GM12864 (cell line): ENCODE data around the gene DYNC2I2.
"Not testable (repeated sequence)": the region's sequence is repeated elsewhere in the genome, so short reads cannot be mapped to it uniquely, and the experiment has no call there.

ENCODE experiments used
- DNase-seq: peaks from one replicate; pipeline ENCODE4 v3.0.0-alpha.2; 2011; ENCODE audit warnings: low read depth
- H3K4me3 ChIP-seq: 2 replicates; pipeline ENCODE4 v1.5.1; 2011; ENCODE audit warnings: mild to moderate bottlenecking, low read depth, low read length, control low read depth
- TF ChIP-seq, protein P1 (sequence below): IDR thresholded peaks from 2 replicates; pipeline ENCODE4 v1.5.1; 2011; ENCODE audit warnings: low read depth, mild to moderate bottlenecking, moderate library complexity, low read length, control low read depth, inconsistent platforms; ENCODE audit errors: missing control alignments

DYNC2I2 gene

DNA sequence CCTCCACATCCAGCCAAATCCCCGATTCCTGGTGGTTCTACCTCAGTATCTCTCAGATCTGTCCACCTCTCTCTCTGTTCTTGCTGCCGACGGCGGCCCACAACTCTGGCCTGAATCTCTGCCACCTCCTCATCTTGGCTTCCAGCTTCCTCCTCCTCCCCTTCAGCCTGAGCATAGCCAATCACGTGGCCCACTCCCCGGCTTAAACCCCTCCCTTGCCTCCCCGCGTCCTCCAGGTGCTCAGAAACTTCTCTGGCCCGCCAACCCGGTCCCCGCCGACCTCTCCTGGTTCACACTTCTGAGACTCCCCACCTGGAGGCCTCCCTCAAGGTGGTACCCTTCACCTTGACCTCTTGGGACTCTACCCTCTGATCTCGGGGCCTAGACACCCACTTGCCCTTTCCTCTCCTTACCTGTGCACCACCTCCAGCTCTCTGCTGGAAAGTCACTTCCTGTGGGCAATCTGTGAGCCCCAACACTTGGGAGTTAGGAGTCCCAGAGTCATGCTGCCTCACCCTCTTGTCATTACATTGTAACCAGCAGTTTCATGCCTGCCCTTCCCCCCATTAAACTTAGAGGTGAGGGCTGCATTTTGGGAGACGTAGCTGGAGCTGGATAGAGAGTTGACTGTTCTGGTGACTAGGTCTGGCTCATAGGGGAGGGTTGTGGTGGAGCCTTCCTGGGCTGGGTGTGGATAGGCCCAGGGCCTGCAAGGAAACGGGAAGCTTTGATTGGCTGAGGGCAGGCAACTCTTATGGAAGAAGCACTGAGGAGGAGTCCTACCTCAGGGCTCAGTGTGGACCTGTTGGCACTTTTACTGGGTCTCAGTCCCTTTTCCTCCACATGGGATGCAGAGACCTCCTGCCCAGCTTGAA, 27.9 kb upstream of the DYNC2I2 start:
- H3K4me3 ChIP-seq = peak overlapping the region; percentile 76
- TF ChIP-seq, protein P1, sequence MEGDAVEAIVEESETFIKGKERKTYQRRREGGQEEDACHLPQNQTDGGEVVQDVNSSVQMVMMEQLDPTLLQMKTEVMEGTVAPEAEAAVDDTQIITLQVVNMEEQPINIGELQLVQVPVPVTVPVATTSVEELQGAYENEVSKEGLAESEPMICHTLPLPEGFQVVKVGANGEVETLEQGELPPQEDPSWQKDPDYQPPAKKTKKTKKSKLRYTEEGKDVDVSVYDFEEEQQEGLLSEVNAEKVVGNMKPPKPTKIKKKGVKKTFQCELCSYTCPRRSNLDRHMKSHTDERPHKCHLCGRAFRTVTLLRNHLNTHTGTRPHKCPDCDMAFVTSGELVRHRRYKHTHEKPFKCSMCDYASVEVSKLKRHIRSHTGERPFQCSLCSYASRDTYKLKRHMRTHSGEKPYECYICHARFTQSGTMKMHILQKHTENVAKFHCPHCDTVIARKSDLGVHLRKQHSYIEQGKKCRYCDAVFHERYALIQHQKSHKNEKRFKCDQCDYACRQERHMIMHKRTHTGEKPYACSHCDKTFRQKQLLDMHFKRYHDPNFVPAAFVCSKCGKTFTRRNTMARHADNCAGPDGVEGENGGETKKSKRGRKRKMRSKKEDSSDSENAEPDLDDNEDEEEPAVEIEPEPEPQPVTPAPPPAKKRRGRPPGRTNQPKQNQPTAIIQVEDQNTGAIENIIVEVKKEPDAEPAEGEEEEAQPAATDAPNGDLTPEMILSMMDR = no peak
- DNase-seq = peak; percentile 72

DNA sequence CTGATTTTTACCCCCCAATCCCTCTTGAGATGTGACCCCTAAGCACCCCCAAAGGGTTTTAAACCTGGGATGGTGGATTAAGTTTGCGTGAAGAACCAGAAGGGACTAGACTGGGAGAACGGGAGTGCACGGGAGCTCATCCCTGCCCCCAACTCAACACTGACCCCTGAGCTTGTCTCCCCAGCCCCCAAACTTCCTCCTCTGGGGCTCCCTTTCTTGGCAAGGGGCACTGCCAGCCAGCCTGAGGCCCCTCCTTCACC, 27.3 kb upstream of the DYNC2I2 start:
- TF ChIP-seq, protein P1 = no peak
- DNase-seq = no peak
- H3K4me3 ChIP-seq = peak overlapping the region; percentile 76

DNA sequence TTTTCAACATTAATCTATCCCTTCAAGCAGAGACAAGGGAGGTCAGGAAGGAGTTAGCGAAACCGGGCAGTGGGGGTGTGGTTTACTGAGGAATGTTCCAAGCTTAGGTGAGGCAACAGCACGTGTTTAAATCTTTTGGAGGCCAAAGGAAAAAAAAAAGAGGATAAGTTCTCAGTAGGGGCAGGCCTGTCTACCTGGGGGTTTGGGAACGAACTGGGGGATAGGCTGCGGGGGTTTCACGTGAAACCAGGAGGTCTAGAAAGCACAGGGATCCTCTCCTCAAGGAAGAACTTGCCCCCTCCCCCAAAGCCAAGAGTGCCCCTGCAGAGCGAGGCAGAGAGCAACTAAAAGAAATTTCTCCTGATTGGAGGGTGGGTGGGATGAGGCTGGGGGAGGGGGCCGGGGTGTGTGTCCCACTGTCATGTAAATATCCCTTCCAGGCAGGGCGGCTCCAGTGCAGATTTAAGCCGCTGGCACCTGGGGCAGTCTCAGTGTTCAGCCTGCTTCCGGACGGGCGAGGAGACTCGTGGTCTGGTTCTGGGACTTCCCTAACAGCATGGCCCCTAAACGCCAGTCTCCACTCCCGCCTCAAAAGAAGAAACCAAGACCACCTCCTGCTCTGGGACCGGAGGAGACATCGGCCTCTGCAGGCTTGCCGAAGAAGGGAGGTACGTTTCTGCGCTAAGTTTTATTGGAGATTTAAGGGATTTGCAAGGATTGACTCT, 26.9 kb upstream of the DYNC2I2 start:
- H3K4me3 ChIP-seq = peak overlapping the region; percentile 76
- TF ChIP-seq, protein P1 = no peak
- peak; percentile 43 for DNase-seq

DNA sequence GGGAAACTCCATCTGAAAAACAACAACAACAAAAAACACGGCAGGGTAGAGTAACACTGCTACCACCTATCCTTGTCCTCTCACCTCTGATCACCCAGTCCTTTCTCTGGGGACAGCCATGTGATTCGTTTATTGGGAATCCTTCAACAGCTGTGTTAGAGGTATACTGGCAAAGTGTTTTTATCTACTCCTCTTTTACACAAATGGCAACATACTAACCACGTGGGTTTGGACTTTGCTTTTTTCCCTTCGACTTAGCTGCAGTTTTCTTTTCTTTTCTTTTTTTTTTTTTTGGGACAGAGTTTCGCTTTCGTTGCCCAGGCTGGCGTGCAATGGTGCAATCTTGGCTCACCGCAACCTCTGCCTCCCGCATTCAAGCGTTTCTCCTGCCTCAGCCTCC, 21.1 kb upstream of the DYNC2I2 start:
- no peak for DNase-seq
- TF ChIP-seq, protein P1 = no peak

DNA sequence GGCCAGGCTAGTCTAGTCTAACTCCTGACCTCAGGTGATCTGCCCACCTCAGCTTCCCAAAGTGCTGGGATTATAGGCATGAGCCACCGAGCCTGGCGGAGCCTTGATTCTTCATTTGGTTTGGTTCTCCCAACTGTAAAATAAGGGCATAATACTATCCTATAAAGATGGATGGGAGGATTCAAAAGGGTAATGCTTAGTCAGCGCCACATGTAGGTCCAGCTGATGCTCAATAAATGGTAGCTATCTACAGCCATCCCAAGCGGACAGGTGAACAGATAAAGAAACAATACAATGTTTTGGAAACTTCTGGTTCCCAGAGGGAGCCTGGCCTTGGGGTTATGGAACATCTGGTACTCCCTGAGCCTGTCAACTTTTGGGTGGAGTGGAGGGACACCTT, 18.7 kb upstream of the DYNC2I2 start:
- TF ChIP-seq, protein P1 = no peak

More for the DNA sequence above, 21.1 kb upstream of the DYNC2I2 start:
- H3K4me3 ChIP-seq = no peak overlapping the region

DNA sequence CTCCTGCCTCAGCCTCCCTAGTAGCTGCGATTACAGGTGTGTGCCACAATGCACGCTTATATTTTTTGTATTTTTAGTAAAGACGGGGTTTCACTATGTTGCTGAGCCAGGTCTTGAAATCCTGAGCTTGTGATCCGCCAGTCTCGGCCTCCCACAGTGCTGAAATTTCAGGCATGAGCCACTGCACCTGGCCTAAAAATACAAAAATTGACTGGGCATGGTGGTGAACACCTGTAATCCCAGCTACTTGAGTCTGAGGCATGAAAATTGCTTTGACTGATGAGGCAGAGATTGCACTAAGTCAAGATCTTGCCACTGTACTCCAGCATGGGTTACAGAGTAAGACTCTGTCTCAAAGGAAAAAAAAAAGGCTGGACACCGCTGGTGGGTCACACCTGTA, 13.1 kb upstream of the DYNC2I2 start:
- H3K4me3 ChIP-seq = no peak overlapping the region
- TF ChIP-seq, protein P1 = no peak
- DNase-seq = no peak

More for the DNA sequence above, 18.7 kb upstream of the DYNC2I2 start:
- H3K4me3 ChIP-seq = no peak overlapping the region
- DNase-seq = no peak

DNA sequence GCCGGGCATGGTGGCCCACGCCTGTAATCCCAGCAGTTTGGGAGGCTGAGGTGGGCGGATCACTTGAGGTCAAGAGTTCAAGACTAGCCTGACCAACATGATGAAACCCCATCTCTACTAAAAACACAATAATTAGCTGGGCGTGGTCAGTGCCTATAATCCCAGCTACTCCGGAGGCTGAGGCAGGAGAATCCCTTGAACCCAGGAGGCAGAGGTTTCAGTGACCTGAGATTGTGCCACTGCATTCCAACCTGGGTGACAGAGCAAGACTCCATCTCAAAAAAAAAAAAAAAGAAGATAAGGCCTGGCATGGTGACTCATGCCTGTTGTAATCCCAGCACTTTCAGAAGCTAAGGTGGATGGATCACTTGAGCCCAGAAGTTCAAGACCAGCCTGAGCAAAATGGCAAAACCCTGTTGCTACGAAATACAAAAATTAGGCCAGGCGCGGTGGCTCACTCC, 9.9 kb upstream of the DYNC2I2 start:
- not testable (repeated sequence) for H3K4me3 ChIP-seq, DNase-seq
